HG03045 (cell line): ENCODE data around the gene SLC25A24.
"Not testable (repeated sequence)": the region's sequence is repeated elsewhere in the genome, so short reads cannot be mapped to it uniquely, and the experiment has no call there.

ENCODE experiments used
- ATAC-seq: cut with Tn5 transposase; IDR thresholded peaks from one replicate; pipeline ENCODE4 v1.9.1; 2021; ENCODE audit warnings: mild to moderate bottlenecking, moderate library complexity; ENCODE audit not compliant: unreplicated experiment

SLC25A24 gene

DNA sequence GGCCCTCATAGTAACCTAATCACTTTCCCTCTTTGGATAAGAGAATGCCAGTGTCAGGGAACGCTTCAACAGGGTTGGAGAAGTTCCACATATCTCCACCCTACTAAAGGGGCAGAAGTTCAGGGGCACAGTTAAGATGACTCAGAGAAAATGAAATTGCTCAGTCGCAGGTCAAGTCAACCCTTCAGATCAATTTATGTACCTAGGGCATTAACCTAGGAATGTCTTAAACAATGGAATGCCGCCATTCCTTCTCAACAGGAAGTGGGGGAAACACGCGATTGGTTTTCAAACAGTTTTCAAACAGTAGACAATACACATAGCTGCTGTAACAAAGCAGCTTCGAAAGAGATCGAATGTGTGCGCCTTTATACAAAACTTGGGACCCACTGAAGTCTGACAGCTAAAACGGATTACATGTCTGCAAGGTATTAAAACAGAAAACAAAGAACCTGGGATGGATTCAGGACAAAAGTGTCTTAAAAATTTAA lies 897 bp downstream of the SLC25A24 start:
- ATAC-seq = no peak

DNA sequence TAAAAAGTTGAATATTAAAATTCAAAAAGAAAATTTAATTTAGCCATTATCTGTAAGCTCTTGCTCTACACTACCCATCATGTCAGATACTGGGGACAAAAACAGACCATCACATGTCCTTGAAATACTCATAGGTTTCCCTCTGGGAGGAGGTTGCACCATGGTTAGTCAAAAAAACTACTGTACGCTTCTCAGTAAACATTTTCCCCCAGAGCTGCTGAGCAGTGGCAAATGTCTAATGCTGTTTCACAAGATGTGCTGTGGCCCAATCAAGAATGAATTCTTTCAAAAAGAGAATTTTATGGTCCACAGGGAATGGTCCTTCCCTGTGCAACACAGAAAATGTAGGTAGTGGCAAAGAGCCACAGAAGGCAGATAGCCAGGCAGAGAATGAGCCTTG lies 6.1 kb downstream of the SLC25A24 start:
- no peak for ATAC-seq

DNA sequence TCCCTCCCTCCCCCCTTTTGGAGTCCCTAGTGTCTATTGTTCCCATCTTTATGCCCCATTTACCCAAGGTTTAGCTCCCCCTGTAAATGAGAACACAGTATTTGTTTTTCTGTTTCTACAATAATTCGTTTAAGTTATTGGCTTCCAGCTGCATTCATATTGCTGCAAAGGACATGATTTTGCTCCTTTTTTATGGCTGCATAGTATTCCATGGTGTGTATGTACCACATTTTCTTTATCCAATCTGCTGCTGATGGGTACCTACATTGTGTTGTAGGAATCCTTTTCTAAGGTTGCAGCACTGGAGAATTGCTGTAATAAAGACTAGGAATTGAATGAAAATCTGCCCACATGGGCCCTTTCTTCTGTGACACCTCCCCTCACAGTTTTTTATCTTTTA lies 6.8 kb downstream of the SLC25A24 start:
- no peak for ATAC-seq

DNA sequence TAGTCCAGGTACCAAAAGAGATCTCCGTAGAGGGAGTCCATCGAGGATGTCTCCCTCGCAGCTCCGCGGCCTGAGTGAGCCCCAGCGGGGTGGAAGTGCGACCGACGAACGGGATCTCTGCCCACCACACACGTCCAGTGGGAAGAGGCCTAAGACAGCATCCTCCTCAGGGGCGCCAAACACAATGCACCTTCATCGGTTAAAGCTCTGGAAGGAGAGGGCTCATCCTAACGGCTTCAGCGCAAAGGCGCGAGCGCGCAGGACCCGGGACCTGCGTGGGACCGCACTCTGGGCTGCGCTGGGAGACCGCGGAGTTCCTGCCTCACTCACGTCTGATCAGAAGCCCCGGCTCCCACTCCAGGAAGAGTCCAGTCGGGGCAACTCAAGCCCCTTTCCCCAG lies 7.6 kb downstream of the SLC25A24 start:
- no peak for ATAC-seq

DNA sequence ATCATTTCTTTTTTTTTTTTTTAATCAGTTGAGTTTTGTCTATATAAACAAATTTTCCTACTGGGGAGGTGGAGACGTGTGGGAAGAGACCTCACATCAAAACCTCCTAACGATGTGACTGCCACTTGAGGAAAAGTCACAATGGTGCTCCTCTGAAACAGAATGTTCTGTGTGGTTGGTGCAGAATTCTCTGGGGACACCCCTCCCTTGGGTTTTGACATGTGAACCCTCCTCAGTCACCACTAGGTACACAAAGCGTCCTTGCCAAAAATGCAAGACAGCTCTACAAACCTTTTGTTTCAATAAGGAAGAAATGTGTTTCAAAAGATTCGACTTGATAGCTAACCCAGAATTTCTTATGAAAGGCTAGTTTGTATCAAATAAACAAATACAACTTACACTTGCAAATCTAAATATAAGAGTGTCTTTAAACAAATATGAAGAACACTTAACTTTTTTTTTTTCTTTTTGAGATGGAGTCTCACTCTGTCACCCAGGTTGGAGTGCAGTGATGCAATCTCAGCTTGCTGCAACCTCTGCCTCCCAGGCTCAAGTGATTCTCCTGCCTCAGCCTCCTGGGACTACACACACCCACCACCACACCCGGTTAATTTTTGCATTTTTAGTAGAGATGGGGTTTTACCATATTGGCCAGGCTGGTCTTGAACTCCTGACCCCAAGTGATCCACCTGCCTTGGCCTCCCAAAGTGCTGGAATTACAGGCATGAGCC lies 9.3 kb downstream of the SLC25A24 start:
- ATAC-seq = no peak

DNA sequence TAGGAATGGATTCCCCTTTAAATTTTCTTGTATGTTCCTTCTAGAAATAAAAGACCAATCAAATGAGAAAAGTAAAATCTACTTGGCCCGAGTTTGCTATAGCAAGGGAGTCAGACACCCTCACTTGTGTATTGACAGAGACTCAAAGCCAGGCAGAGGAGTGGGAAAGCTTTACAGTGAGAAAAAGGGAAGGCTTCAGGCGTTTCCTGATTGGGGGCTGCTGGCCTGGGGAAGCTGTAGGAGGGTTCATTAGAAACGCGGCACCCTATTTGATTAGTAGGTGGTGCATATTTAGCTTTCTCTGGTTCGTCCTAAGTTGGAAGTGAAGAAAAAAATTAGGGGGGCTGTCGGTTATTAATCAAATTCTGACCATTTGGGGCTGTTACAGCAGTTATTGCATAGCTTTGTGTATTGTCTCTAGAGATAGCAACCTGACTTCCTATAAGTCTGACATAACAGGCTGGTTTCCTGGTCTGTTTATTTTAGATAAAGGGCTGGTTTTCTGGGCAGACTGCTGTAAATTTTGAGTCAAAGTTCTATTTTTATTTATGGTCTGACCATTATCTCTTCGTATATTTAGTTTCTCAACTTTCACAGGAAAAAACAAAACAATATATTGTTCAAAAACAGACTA lies 10.0 kb downstream of the SLC25A24 start:
- ATAC-seq = no peak

DNA sequence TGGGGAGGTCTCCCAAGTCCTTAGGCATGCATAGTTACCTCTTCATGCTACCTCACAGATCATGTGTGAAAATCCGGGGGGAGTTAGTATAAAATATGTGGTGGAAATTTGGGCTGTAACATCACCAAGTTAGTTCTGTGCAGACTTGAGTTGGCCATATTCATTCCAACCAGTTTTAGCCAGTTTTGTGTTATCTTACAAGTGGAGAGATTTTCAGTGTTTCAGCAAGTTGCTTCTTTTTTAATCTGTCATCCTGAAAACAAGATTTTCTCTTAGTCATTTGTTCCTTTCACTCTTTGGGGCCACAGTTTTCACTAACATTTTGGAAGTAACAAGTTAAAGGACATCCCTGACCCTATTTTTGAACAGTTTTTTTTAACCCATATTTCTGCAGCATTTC lies 11.3 kb downstream of the SLC25A24 start:
- ATAC-seq = no peak

DNA sequence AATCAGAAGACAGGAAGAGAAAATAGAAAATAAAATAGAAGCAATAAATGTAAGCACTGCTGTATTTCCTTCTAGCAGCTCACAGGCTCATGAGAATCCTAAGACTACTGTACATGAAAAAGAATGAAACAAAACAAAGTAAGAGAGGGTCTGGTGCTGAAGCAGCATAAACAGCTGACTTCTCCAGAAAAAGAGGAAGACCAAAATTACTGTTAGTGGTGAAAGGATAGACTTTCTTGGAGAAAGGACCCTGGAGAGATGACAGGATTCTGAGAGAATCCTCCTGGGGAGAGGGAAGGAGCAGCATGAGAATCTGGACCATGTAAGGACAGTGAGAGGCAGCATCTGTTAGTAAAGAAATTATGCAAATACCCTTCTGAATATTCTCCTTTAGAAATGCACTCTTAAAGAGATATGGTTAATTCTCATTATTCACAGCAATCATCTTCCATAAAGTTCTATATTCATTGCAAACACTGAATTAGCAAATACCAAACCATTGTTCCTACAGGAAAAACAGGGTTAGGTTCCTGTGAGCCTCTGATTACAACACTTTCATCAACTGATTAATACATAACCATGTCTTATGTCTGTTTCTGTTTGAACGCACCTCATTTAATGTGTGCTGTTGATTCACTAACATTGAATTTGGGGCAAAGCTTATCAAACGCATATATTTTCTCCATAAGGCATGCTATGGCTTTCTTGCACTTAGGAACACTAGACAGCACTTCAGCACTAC lies 17.0 kb downstream of the SLC25A24 start:
- no peak for ATAC-seq

DNA sequence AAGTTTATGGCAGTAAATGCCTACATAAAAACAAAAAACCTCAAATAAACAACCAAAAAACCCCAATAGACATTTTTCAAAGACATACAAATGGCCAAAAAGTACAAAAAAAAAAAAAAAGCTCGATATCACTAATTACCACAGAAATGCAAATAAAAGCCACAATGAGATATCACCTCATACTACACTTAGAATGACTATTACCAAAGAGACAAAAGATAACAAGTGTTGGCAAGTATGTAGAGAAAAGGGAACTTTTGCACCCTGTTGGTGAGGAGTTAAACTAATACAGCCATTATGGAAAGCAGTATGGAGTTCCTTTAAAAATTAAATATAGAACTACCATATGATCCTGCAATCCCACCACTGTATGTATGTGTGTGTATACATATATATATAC lies 21.1 kb downstream of the SLC25A24 start:
- no peak for ATAC-seq

DNA sequence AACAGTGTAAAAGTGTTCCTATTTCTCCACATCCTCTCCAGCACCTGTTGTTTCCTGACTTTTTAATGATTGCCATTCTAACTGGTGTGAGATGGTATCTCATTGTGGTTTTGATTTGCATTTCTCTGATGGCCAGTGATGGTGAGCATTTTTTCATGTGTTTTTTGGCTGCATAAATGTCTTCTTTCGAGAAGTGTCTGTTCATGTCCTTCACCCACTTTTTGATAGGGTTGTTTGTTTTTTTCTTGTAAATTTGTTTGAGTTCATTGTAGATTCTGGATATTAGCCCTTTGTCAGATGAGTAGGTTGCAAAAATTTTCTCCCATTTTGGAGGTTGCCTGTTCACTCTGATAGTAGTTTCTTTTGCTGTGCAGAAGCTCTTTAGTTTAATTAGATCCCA lies 37.7 kb downstream of the SLC25A24 start:
- ATAC-seq = not testable (repeated sequence)

DNA sequence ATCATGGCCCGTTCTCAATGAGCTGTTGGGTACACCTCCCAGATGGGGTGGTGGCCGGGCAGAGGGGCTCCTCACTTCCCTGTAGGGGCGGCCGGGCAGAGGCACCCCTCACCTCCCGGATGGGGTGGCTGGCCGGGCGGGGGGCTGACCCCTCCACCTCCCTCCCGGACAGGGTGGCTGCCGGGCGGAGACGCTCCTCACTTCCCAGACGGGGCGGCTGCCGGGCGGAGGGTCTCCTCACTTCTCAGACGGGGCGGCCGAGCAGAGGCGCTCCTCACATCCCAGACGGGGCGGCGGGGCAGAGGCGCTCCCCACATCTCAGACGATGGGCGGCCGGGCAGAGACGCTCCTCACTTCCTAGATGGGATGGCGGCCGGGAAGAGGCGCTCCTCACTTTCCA lies 40.2 kb downstream of the SLC25A24 start:
- ATAC-seq = not testable (repeated sequence)

DNA sequence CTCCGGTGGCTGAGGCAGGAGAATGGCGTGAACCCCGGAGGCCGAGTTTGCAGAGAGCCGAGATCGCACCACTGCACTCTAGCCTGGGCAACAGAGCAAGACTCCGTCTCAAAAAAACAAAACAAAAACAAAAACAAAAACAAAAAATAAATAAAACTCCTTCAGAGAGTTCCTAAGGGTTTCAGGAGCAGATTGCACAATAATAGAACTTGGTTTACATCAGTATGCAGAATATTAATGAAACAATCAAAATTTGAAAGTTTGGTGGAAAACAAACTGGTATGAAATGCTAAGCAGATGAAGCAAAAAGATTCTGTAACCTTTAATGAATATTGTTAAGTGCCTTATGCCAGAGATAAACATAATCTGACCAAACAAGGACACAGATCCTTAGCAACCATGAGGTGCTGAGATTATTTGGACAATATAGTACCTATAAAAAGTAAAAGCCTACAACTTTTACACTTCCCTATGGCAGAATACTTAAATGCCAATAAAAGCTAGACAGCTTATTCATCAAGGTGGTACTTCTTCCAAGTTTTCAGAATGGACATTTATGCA lies 41.2 kb downstream of the SLC25A24 start:
- no peak for ATAC-seq

DNA sequence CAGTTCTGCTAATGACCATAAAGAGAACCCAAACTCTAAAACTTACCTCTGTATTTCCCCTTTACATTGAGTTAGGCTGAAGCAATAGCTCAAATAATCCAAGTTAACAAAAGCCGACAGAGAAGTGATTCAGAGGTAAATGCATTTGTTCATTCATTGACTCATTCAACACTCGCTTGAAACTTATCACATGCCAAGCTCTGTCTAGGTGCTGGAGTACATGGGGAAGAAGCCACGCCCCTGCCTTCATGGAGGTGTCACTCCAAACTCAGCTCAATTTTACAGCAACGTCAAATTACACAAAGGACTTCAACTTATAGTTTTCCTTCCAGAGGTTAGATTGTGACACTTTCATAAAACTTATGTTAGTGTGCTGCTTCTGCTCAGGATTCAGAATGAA lies 45.8 kb downstream of the SLC25A24 start:
- no peak for ATAC-seq

DNA sequence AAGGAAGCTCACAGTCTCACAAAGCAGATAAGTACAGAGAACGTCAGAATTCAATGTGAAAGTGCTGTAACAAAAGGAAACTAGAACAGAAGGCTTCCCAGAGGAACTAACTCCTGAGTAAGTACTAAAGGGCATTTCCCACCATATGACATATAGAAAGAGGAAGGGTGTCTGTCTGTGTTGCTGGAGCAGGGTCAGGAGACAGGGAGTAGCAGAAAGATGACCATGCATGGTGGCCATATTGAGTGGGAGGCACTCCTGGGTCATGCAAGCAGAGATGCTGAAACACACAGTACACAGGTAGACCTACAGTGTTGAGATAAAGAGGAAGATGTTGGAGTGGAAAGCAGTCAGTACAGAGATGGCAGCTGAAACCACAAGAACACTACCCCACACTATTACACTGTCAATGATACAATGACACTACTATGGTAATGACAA lies 47.3 kb downstream of the SLC25A24 start:
- ATAC-seq = no peak

DNA sequence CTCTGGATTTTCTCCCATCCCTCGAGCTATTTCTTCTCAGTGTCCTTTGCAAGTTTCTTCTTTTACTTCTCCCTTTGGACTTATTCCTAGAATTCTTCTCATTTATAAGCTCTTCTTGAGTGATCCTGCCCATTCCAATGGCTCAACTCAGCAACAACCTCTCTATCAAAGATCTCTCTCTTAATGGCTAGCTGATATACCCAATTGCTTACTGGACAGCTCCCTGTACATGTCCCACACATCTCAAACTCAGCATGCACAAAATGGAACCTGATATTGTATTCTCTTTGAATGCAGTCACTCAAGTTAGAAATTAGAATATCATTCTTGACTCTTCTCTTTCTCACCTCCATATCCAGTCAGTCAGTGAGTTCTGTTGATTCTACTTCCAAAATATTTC lies 48.6 kb downstream of the SLC25A24 start:
- no peak for ATAC-seq

DNA sequence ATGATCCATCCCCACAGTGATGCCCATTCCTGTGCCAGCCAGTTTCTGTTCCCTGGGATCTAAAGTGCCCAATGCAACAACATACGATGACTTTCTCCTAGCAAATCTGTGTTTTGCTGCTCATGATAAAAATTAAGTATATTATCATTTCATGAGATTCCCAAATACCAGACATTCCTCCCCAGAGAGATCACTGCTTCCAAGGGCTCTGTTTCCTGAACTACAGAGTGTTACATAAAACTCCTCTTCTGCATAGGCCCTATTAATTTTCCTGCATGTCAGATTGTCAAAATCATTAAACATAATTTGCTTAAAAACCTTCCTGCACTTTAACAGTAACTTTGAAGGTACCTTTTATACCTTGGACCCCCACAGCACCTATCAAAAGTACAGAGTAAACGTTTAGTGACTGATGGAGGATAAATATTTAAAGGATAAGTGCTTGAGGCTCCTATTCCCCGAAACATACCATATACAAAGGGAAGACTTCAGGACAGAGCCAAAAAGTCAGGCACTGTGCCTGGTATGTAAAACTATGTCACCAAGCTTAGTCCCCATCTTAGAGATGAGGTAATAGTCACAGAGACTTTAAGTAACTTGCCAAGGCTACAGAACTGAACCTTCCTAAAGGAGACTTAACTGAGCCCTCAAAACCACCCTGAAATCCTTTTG lies 50.2 kb downstream of the SLC25A24 start:
- ATAC-seq = no peak

DNA sequence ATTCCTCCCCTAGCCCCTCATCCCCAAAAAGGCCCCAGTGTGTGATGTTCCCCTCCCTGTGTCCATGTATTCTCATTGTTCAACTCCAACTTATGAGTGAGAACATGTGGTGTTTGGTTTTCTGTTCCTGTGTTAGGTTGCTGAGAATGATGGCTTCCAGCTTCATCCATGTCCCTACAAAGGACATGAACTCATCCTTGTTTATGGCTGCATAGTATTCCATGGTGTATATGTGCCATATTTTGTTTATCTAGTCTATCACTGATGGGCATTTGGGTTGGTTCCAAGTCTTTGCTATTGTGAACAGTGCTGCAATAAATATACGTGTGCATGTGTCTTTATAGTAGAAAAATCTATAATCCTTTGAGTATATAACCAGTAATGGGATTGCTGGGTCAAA lies 55.6 kb downstream of the SLC25A24 start:
- ATAC-seq = not testable (repeated sequence)

DNA sequence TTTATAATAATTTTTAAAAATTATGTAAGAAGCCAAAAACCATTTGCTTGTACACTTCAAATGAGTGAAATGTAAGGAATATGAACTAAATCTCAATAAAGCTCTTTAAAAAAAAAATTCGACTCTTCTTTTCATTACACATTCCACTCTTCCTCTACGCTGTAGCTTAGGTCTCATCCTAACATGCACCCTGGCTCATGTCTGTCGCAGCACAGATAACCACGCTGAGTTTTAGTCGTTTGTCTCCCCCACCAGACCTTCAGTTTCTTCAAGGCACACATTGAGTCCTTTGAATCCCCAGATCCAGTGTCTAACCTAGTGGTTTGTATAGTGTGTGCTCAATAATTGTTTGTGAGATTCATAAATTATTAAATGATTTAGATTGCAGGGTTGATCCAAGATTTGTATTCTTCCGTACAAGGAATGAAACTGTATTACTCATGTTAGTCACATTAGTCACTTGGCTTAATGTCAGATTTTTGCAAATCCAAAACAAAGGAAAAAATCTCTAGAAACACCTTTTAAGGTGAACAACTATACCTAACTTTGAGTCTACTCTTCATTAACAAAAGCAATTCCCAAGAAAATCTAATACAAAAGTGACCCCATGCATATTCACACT lies 57.3 kb downstream of the SLC25A24 start:
- no peak for ATAC-seq

DNA sequence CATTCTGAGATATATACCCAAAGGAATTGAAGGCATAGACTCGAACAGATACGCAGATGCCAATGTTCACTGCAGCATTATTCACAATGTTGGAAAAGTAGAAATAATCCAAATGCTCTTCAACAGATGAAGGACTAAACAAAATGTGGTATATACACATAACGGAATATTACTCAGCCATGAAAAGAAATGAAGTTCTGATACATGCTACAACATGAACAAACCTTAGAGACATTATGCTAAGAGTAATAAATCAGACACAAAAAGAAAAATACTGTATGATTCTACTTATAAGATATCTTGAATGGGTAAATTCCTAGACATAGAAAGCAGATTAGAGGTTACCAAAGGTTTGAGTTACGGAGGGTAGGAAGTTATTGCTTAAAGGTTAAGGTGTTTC lies 57.9 kb downstream of the SLC25A24 start:
- no peak for ATAC-seq

DNA sequence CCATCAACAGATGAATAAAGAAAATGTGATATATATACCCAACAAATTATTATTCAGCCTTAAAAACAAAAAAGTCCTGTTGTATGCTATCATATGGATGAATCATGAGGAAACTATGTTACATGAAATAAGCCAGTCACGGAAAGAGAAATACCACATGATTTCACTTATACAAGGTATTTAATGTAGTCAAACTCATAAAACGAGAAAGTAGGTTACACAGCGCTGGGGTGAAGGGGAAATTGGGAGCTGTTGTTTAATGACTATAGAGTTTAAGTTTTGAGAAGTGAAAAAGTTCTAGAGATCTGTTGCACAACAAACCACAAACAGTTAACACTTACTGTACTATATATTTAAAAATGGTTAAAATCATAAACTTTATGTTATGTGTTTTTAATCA lies 58.5 kb downstream of the SLC25A24 start:
- no peak for ATAC-seq

DNA sequence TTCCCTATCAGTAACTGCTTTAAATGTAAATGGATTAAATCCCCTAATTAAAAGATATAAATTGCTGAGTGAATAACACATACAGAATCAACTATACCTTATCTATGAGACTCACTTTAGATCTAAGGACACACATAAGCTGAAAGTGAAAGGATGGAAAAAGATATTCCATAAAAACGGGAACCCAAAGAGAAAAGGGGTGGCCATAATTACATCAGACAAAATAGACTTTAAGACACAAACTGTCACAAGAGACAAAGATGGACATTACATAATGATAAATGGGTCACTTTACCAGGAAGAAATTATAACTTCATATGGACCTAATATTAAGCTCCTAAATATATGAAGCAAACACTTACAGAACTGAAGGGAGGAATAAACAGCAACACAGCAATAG lies 59.2 kb downstream of the SLC25A24 start:
- no peak for ATAC-seq
